Mesenchymal stem cell (in vitro differentiated cells and primary cell): Measurements from ENCODE around the gene NUPR1.
"Not testable (repeated sequence)": the region's sequence is repeated elsewhere in the genome, so short reads cannot be mapped to it uniquely, and the experiment has no call there.

ENCODE experiments used
- DNase-seq: peaks from one replicate; pipeline ENCODE4 v3.0.0-alpha.2; 2013
- H2AFZ ChIP-seq: one replicate; pipeline ENCODE4 v1.6.1; 2013; ENCODE audit warnings: low read depth, mild to moderate bottlenecking, control low read depth, inconsistent platforms, low read length, moderate library complexity
- H2AK5ac ChIP-seq: 2 replicates; pipeline ENCODE4 v1.6.1; 2013; ENCODE audit warnings: low read length, moderate library complexity, mild to moderate bottlenecking, inconsistent platforms; ENCODE audit not compliant: severe bottlenecking
- H2BK120ac ChIP-seq: one replicate; pipeline ENCODE4 v1.6.1; 2013; ENCODE audit warnings: low read depth, mild to moderate bottlenecking, inconsistent platforms, low read length, moderate library complexity
- H2BK12ac ChIP-seq, 2 experiments: one replicate each; pipeline ENCODE4 v1.6.1; 2013; ENCODE audit warnings: inconsistent platforms in 2 of 2, low read length in 2 of 2, mild to moderate bottlenecking in 2 of 2, moderate library complexity in 2 of 2, control low read depth in 1 of 2
- H2BK15ac ChIP-seq: one replicate; pipeline ENCODE4 v1.6.1; 2013; ENCODE audit warnings: mild to moderate bottlenecking, low read depth, inconsistent platforms; ENCODE audit not compliant: poor library complexity, severe bottlenecking
- H2BK5ac ChIP-seq: 2 replicates; pipeline ENCODE4 v1.6.1; 2013; ENCODE audit warnings: low read depth, mild to moderate bottlenecking, low read length, control low read depth, inconsistent platforms; ENCODE audit not compliant: poor library complexity, severe bottlenecking
- H3K14ac ChIP-seq, 2 experiments: one replicate each; pipeline ENCODE4 v1.6.1; 2013; ENCODE audit warnings: inconsistent platforms in 2 of 2, low read length in 2 of 2, control low read depth in 1 of 2, mild to moderate bottlenecking in 1 of 2, moderate library complexity in 1 of 2
- H3K18ac ChIP-seq, 2 experiments: one replicate each; pipeline ENCODE4 v1.6.1; 2013; ENCODE audit warnings: inconsistent platforms in 2 of 2, low read length in 2 of 2, control low read depth in 1 of 2, low read depth in 1 of 2, mild to moderate bottlenecking in 1 of 2
- H3K23ac ChIP-seq, 2 experiments: one replicate each; pipeline ENCODE4 v1.6.1; 2013; ENCODE audit warnings: inconsistent platforms in 2 of 2, low read length in 2 of 2, mild to moderate bottlenecking in 2 of 2, moderate library complexity in 2 of 2, control low read depth in 1 of 2
- H3K27ac ChIP-seq: 2 replicates; pipeline ENCODE4 v1.5.1; 2013; ENCODE audit warnings: mild to moderate bottlenecking, moderate library complexity, low read length, control low read depth, inconsistent platforms; ENCODE audit not compliant: poor library complexity, severe bottlenecking
- H3K27me3 ChIP-seq, 2 experiments: 2 replicates each; pipeline versions ENCODE4 v1.6.1 to v1.7.0; 2013; ENCODE audit warnings: low read length in 2 of 2, mild to moderate bottlenecking in 2 of 2, moderate library complexity in 2 of 2, control low read depth in 1 of 2, inconsistent platforms in 1 of 2; ENCODE audit not compliant: control insufficient read depth in 1 of 2, insufficient read depth in 1 of 2
- H3K36me3 ChIP-seq, 2 experiments: 2 replicates each; pipeline versions ENCODE4 v1.6.1 to v1.7.0; 2013; ENCODE audit warnings: low read length in 2 of 2, control low read depth in 1 of 2, inconsistent platforms in 1 of 2, low read depth in 1 of 2, mild to moderate bottlenecking in 1 of 2; ENCODE audit not compliant: insufficient read depth in 2 of 2, control insufficient read depth in 1 of 2
- H3K4ac ChIP-seq, 2 experiments: one replicate each; pipeline ENCODE4 v1.6.1; 2013; ENCODE audit warnings: inconsistent platforms in 2 of 2, low read length in 2 of 2, mild to moderate bottlenecking in 2 of 2, moderate library complexity in 2 of 2, control low read depth in 1 of 2, low read depth in 1 of 2
- H3K4me1 ChIP-seq: 2 replicates; pipeline ENCODE4 v1.6.1; 2013; ENCODE audit warnings: low read depth, low read length, control low read depth; ENCODE audit not compliant: control insufficient read depth, insufficient read depth
- H3K4me2 ChIP-seq: 2 replicates; pipeline ENCODE4 v1.6.1; 2013; ENCODE audit warnings: low read length, mild to moderate bottlenecking, inconsistent platforms; ENCODE audit not compliant: poor library complexity, severe bottlenecking
- H3K4me3 ChIP-seq, 2 experiments: 2 replicates each; pipeline versions ENCODE4 v1.5.1 to v1.7.0; 2013; ENCODE audit warnings: low read length in 2 of 2, mild to moderate bottlenecking in 2 of 2, control low read depth in 1 of 2, low read depth in 1 of 2; ENCODE audit not compliant: insufficient read depth in 1 of 2
- H3K79me1 ChIP-seq: replicated peaks from 2 replicates; pipeline ENCODE4 v1.6.1; 2013; ENCODE audit warnings: mild to moderate bottlenecking, control low read depth, low read length, inconsistent platforms; ENCODE audit not compliant: poor library complexity, severe bottlenecking
- H3K9ac ChIP-seq: 2 replicates; pipeline ENCODE4 v1.7.0; 2013; ENCODE audit warnings: mild to moderate bottlenecking, low read length, moderate library complexity
- H3K9me3 ChIP-seq: 2 replicates; pipeline ENCODE4 v1.7.0; 2013; ENCODE audit warnings: mild to moderate bottlenecking, low read length; ENCODE audit not compliant: control insufficient read depth
- H4K8ac ChIP-seq: one replicate; pipeline ENCODE4 v1.6.1; 2013; ENCODE audit warnings: inconsistent platforms, mild to moderate bottlenecking, low read length, moderate library complexity
- H4K91ac ChIP-seq: one replicate; pipeline ENCODE4 v1.6.1; 2013; ENCODE audit warnings: mild to moderate bottlenecking, low read length, inconsistent platforms
- WGBS: methylation state at CpG from one replicate; pipeline ENCODE4 v1.1.7; 2013; ENCODE audit warnings: mixed read lengths; 5-methylcytosine and 5-hydroxymethylcytosine counted together

NUPR1 gene

GRCh38 chr16:28483361-28483760 lies 55.4 kb downstream of the NUPR1 start:
- H2BK120ac ChIP-seq, result not testable (repeated sequence)
- WGBS, result 97% methylated on average over 5 of the region's 5 CpGs

More at GRCh38 chr16:28483361-28483760, 55.4 kb downstream of the NUPR1 start:
- not testable (repeated sequence) for H3K27ac ChIP-seq, H3K4me3 ChIP-seq, H3K4ac ChIP-seq, H3K23ac ChIP-seq, H2AK5ac ChIP-seq, H3K4me2 ChIP-seq, H2BK15ac ChIP-seq, H2BK12ac ChIP-seq, H3K9ac ChIP-seq, H4K8ac ChIP-seq, DNase-seq, H3K4me1 ChIP-seq, H3K18ac ChIP-seq, H2BK5ac ChIP-seq, H3K79me1 ChIP-seq, H4K91ac ChIP-seq, H3K14ac ChIP-seq, H3K27me3 ChIP-seq, H2AFZ ChIP-seq, H3K9me3 ChIP-seq
- H3K36me3 ChIP-seq, result peaks cover 45 to 72% of the 10 kb centered on the region in 2 experiments
